IMR-90 (cell line): ENCODE results near the gene STX4. TPM values are rescaled to one million over a fixed set of nuclear protein-coding genes. Genes with fewer than 3 reads are reported as not detected.

Experiments
- ATAC-seq: fragments of 200-7000 bp; cut with Tn5 transposase; 2 replicates; pipeline ENCODE4 v1.9.1; 2020; ENCODE audit warnings: low read depth, mild to moderate bottlenecking, moderate library complexity
- BruUV-seq: library from RNA; stranded (reverse); fragments of 400-500 nt; replicated peaks from 2 replicates; lab custom pipeline; 2021; lab: Mats Ljungman, UMichigan
- CTCF ChIA-PET: fragments of 300-600 bp; formaldehyde crosslinking; extraction: SDS; loops from one replicate; lab custom pipeline; 2021; ENCODE audit warnings: antibody characterized with exemption; lab: Yijun Ruan, JAX
- POLR2A ChIA-PET: fragments of 300-600 bp; sonication (Branson Sonifier 250); formaldehyde crosslinking; loops from one replicate; lab custom pipeline; 2022; ENCODE audit warnings: antibody characterized with exemption; ENCODE audit not compliant: unreplicated experiment; lab: Charles Lee
- DNase-seq: peaks from one replicate; pipeline ENCODE4 v3.0.0; 2013
- H2AFZ ChIP-seq: replicated peaks from 2 replicates; pipeline ENCODE3; 2013; ENCODE audit warnings: low read length, mild to moderate bottlenecking; ENCODE audit not compliant: poor library complexity
- H2AK5ac ChIP-seq: 2 replicates; pipeline ENCODE4 v1.6.1; 2013; ENCODE audit warnings: low read depth, low read length, inconsistent platforms
- H2AK9ac ChIP-seq: replicated peaks from 2 replicates; pipeline ENCODE3; 2013; ENCODE audit warnings: mild to moderate bottlenecking, low read depth, low read length, moderate library complexity; ENCODE audit not compliant: poor library complexity
- H2BK120ac ChIP-seq: 2 replicates; pipeline ENCODE4 v1.6.1; 2013; ENCODE audit warnings: low read depth, low read length, inconsistent platforms
- H2BK15ac ChIP-seq: 3 replicates; pipeline ENCODE4 v1.6.1; 2013; ENCODE audit warnings: low read depth, low read length, inconsistent platforms
- H2BK20ac ChIP-seq: 2 replicates; pipeline ENCODE4 v1.6.1; 2013; ENCODE audit warnings: low read depth, mild to moderate bottlenecking, inconsistent platforms, low read length, moderate library complexity
- H2BK5ac ChIP-seq: 2 replicates; pipeline ENCODE4 v1.6.1; 2013; ENCODE audit warnings: mild to moderate bottlenecking, low read depth, low read length, inconsistent platforms; ENCODE audit not compliant: poor library complexity, severe bottlenecking
- H3K14ac ChIP-seq: replicated peaks from 2 replicates; pipeline ENCODE4 v1.6.1; 2013; ENCODE audit warnings: low read depth, low read length, inconsistent platforms
- H3K18ac ChIP-seq: 2 replicates; pipeline ENCODE4 v1.6.1; 2013; ENCODE audit warnings: low read depth, low read length, control low read depth
- H3K23ac ChIP-seq: 2 replicates; pipeline ENCODE4 v1.6.1; 2013; ENCODE audit warnings: low read depth, low read length, inconsistent platforms
- H3K27ac ChIP-seq: 2 replicates; pipeline ENCODE4 v1.5.1; 2013; ENCODE audit warnings: mild to moderate bottlenecking, control low read depth, low read length; ENCODE audit not compliant: insufficient read depth
- H3K27me3 ChIP-seq: 2 replicates; pipeline ENCODE4 v1.6.1; 2013; ENCODE audit warnings: low read length; ENCODE audit not compliant: control insufficient read depth, insufficient read depth
- H3K36me3 ChIP-seq: 2 replicates; pipeline ENCODE4 v1.6.1; 2013; ENCODE audit warnings: low read length, mixed read lengths; ENCODE audit not compliant: control insufficient read depth, insufficient read depth
- H3K4ac ChIP-seq: 2 replicates; pipeline ENCODE4 v1.6.1; 2013; ENCODE audit warnings: low read depth, low read length, inconsistent platforms
- H3K4me1 ChIP-seq: 2 replicates; pipeline ENCODE4 v1.6.1; 2013; ENCODE audit warnings: low read length, mixed read lengths; ENCODE audit not compliant: control insufficient read depth, insufficient read depth
- H3K4me2 ChIP-seq: 2 replicates; pipeline ENCODE4 v1.6.1; 2013; ENCODE audit warnings: low read depth, mild to moderate bottlenecking, control low read depth, low read length, moderate library complexity
- H3K4me3 ChIP-seq: 2 replicates; pipeline ENCODE4 v1.5.1; 2013; ENCODE audit warnings: low read depth, mild to moderate bottlenecking, control low read depth, low read length, moderate library complexity; ENCODE audit not compliant: insufficient read depth
- H3K56ac ChIP-seq: 2 replicates; pipeline ENCODE4 v1.6.1; 2013; ENCODE audit warnings: low read length, inconsistent platforms; ENCODE audit not compliant: insufficient read depth; ENCODE audit errors: extremely low read depth
- H3K79me1 ChIP-seq, 2 experiments: 2 replicates each; pipeline ENCODE4 v1.6.1; 2013; ENCODE audit warnings: low read length in 2 of 2, inconsistent platforms in 1 of 2, low read depth in 1 of 2
- H3K9ac ChIP-seq: 2 replicates; pipeline ENCODE4 v1.6.1; 2013; ENCODE audit warnings: low read depth, low read length, control low read depth
- H3K9me1 ChIP-seq: 2 replicates; pipeline ENCODE4 v1.6.1; 2013; ENCODE audit warnings: low read length, inconsistent platforms; ENCODE audit not compliant: insufficient read depth
- H3K9me3 ChIP-seq: 2 replicates; pipeline ENCODE4 v1.6.1; 2013; ENCODE audit warnings: low read length; ENCODE audit not compliant: control insufficient read depth, insufficient read depth
- H4K20me1 ChIP-seq: 2 replicates; pipeline ENCODE4 v1.6.1; 2013; ENCODE audit warnings: low read length, inconsistent platforms; ENCODE audit not compliant: insufficient read depth
- H4K5ac ChIP-seq: 2 replicates; pipeline ENCODE4 v1.6.1; 2013; ENCODE audit warnings: mild to moderate bottlenecking, low read depth, low read length, control low read depth
- H4K8ac ChIP-seq, 2 experiments: 2 replicates each; pipeline ENCODE4 v1.6.1; 2013; ENCODE audit warnings: low read depth in 2 of 2, low read length in 2 of 2, control low read depth in 1 of 2, inconsistent platforms in 1 of 2
- H4K91ac ChIP-seq: 2 replicates; pipeline ENCODE4 v1.6.1; 2013; ENCODE audit warnings: low read depth, low read length, inconsistent platforms; ENCODE audit not compliant: insufficient read depth
- CEBPB ChIP-seq: IDR thresholded peaks from 2 replicates; pipeline ENCODE4 v1.6.1; 2012; ENCODE audit warnings: low read depth, low read length, improper control_type of control experiment
- NFE2L2 ChIP-seq: fragments of 150-350 bp; IDR thresholded peaks from 2 replicates; pipeline ENCODE4 v1.6.1; 2016; ENCODE audit warnings: low read depth, mild to moderate bottlenecking, low read length
- WGBS, 2 experiments: methylation state at CpG; one replicate each; pipeline versions ENCODE4 v1.1.5 to v1.1.7; 2013; ENCODE audit warnings: missing lambda C conversion rate in 2 of 2; ENCODE audit not compliant: insufficient read length in 1 of 2; ENCODE audit errors: extremely low coverage in 2 of 2; 5-methylcytosine and 5-hydroxymethylcytosine counted together
- dilution Hi-C: fragments of 300-500 bp; cut with HindIII; formaldehyde crosslinking; loops from one replicate; pipeline ENCODE4 v1.14.3; 2018; ENCODE audit warnings: low sequenced_read_pairs; ENCODE audit not compliant: unreplicated experiment
- in situ Hi-C: fragments of 300-500 bp; cut with MboI; formaldehyde crosslinking; loops from 3 replicates; pipeline ENCODE4 v1.14.3; 2019; ENCODE audit warnings: low sequenced_read_pairs, inconsistent platforms, mixed read lengths
- intact Hi-C: fragments of 100-400 bp; cut with micrococcal nuclease; formaldehyde crosslinking; loops from 2 replicates; pipeline ENCODE4 v1.10.0; 2022
- polyA plus RNA-seq, 3 experiments: library from polyadenylated mRNA; depleted of rRNA; stranded (reverse); fragments of >200 nt; gene quantifications; 2 replicates each; pipeline ENCODE4 v1.2.3, GENCODE V29; 2012; ENCODE audit warnings: low replicate concordance in 1 of 3
- total RNA-seq: library from RNA; depleted of rRNA; stranded (reverse); fragments of >200 nt; gene quantifications from 2 replicates; pipeline ENCODE4 v1.2.3, GENCODE V29; 2012

STX4 gene
- total and polyA plus RNA-seq, 2 of the 4 experiments (the other 2 are of a cell fraction), result 23.5 to 67.9 TPM

GRCh38 chr16:31083081-31083480 lies 49.7 kb downstream of the STX4 start:
- CTCF ChIA-PET, result no interaction called here
- H3K4me1 ChIP-seq, result no peaks in the 10 kb centered on the region

More at GRCh38 chr16:31083081-31083480, 49.7 kb downstream of the STX4 start:
- H2BK20ac ChIP-seq, result no peak overlapping the region
- H2BK5ac ChIP-seq, result no peak overlapping the region
- H4K91ac ChIP-seq, result no peak overlapping the region
- no peak overlapping the region for H2BK15ac ChIP-seq
- no peak overlapping the region for H3K23ac ChIP-seq
- no peak overlapping the region for H3K14ac ChIP-seq
- no CpG with 5 or more reads among the region's 9 CpGs for WGBS, 2 experiments
- dilution Hi-C loops (no loop called here), in situ Hi-C loops (loop anchor here (10.0 kb wide), 1 partner anchor 98 kb away; the partner anchor contains the start of gene HSD3B7), intact Hi-C loops (no loop called here)
- POLR2A ChIA-PET, result no interaction called here
- H4K20me1 ChIP-seq, result peaks cover 21% of the 10 kb centered on the region
- H3K27me3 ChIP-seq, result no peaks in the 10 kb centered on the region
- no peak overlapping the region for H4K8ac ChIP-seq
- no peak overlapping the region for H3K56ac ChIP-seq
- no peak overlapping the region for H3K9ac ChIP-seq
- H3K18ac ChIP-seq, result no peak overlapping the region
- peaks cover 3% of the 10 kb centered on the region; the same call in 1 of the 2 replicates for H3K9me1 ChIP-seq
- H3K79me1 ChIP-seq, result peaks cover 14 to 46% of the 10 kb centered on the region in 2 experiments
- no peak overlapping the region for H3K4me2 ChIP-seq
- no peaks in the 10 kb centered on the region for H3K9me3 ChIP-seq
- H3K4ac ChIP-seq, result no peak overlapping the region
- no peak overlapping the region for H2AK9ac ChIP-seq
- no peak overlapping the region for H2AFZ ChIP-seq
- BruUV-seq, result no TSS peak
- DNase-seq, result no peak
- peaks cover 73% of the 10 kb centered on the region for H3K36me3 ChIP-seq
- no peak overlapping the region for H2BK120ac ChIP-seq
- no peak overlapping the region for H2AK5ac ChIP-seq
- H3K4me3 ChIP-seq, result no peak overlapping the region
- H4K5ac ChIP-seq, result no peak overlapping the region
- H3K27ac ChIP-seq, result no peak overlapping the region
- ATAC-seq, result no peak
- TF ChIP-seq CEBPB (peak; percentile 3; the same call in 1 of the 2 replicates), NFE2L2 (no peak)
